Stimulated activated naive CD8-positive, alpha-beta T cell treated with anti-CD3 and anti-CD28 coated beads, Interleukin-15, Interleukin-2, amounts not matched to agents 100 ng/mL and 50 ng/mL, for 24 hours (primary cell): ENCODE data around the gene CCNB3.

ENCODE experiments used
- H3K27ac Mint-ChIP-seq: one replicate; pipeline ENCODE4 v1.8.0; 2021; ENCODE audit warnings: mild to moderate bottlenecking, mixed read lengths
- H3K27me3 Mint-ChIP-seq: one replicate; pipeline ENCODE4 v1.8.0; 2021; ENCODE audit warnings: mixed read lengths
- H3K36me3 Mint-ChIP-seq: one replicate; pipeline ENCODE4 v1.8.0; 2021; ENCODE audit warnings: low read depth, mixed read lengths
- H3K4me1 Mint-ChIP-seq: one replicate; pipeline ENCODE4 v1.8.0; 2021; ENCODE audit warnings: low read depth, mixed read lengths
- H3K4me3 Mint-ChIP-seq: one replicate; pipeline ENCODE4 v1.8.0; 2021; ENCODE audit warnings: mild to moderate bottlenecking, mixed read lengths
- H3K9me3 Mint-ChIP-seq: one replicate; pipeline ENCODE4 v1.8.0; 2021; ENCODE audit warnings: mixed read lengths

Gene CCNB3

GRCh38 chrX:50204364-50204899, at the start of gene CCNB3:
CCNB3 (plus strand) TSS chrX:50204765; CDS start chrX:50285164, 80,399 bp downstream.
- Mint-ChIP-seq H3K27ac (peak within 1 kb of the TSS; percentile 87), H3K36me3 (no peaks in the 10 kb centered on the region), H3K4me3 (peak within 1 kb of the TSS; percentile 82), H3K9me3 (no peaks in the 10 kb centered on the region), H3K27me3 (no peaks in the 10 kb centered on the region), H3K4me1 (peaks cover 13% of the 10 kb centered on the region)

- Mint-ChIP-seq H3K27me3 (no peaks in the 10 kb centered on the region), H3K9me3 (no peaks in the 10 kb centered on the region), H3K4me3 (no peak overlapping the region), H3K4me1 (no peaks in the 10 kb centered on the region), H3K36me3 (no peaks in the 10 kb centered on the region), H3K27ac (no peak overlapping the region)
Observed at GRCh38 chrX:50157545-50158135, 46.9 kb upstream of the CCNB3 start.

- no peaks in the 10 kb centered on the region for H3K27me3 Mint-ChIP-seq
- no peak overlapping the region for H3K4me3 Mint-ChIP-seq
- H3K9me3 Mint-ChIP-seq: no peaks in the 10 kb centered on the region
- H3K36me3 Mint-ChIP-seq: no peaks in the 10 kb centered on the region
- H3K4me1 Mint-ChIP-seq: no peaks in the 10 kb centered on the region
- H3K27ac Mint-ChIP-seq: no peak overlapping the region
Observed at GRCh38 chrX:50158593-50158992, 46.0 kb upstream of the CCNB3 start.

DNA sequence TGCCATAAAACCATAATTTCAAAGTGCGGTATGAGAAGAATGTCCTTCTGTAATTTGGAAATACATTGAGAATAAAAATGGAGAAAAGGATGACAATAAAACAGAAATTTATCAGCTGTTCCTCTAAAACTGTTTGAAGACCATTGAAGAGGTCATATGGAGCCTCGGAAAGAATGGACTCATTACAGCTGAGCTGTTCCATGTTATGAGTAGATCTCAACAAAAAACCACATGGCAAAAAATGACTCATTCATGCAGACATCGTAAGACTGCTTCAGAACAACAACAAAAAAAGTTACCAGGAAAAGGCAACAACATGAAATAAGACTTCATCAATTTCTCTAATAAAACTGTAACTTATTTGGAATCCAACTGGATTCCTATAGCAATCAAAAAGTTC, 43.4 kb upstream of the CCNB3 start:
- Mint-ChIP-seq H3K9me3 (no peaks in the 10 kb centered on the region), H3K27me3 (no peaks in the 10 kb centered on the region), H3K4me1 (no peaks in the 10 kb centered on the region), H3K36me3 (no peaks in the 10 kb centered on the region), H3K27ac (no peak overlapping the region), H3K4me3 (no peak overlapping the region)

DNA sequence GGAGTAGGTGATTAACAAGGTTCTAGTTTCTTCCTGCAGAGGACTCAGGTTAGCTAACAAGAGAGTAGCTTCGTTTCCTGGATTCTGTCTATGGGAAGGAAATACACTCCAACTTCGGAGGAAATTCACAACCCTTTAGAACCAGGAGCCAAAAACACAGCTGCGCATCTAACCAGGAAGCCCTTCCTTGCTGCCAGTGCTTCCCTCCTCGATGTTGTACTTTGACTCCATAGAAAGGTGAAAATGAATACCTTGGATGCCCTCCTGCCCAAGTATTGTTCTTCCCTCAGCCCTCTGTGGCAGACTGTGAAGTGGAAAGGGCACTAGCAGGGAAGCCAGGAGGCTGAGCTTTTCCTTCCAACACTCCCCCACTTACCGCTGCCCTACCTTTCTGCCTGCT, 38.8 kb upstream of the CCNB3 start:
- no peaks in the 10 kb centered on the region for H3K9me3 Mint-ChIP-seq
- H3K27ac Mint-ChIP-seq: no peak overlapping the region
- H3K4me1 Mint-ChIP-seq: peaks cover 11% of the 10 kb centered on the region
- H3K36me3 Mint-ChIP-seq: no peaks in the 10 kb centered on the region
- H3K4me3 Mint-ChIP-seq: no peak overlapping the region
- no peaks in the 10 kb centered on the region for H3K27me3 Mint-ChIP-seq

GRCh38 chrX:50167366-50167765, 37.2 kb upstream of the CCNB3 start:
- H3K4me1 Mint-ChIP-seq: peaks cover 11% of the 10 kb centered on the region
- no peaks in the 10 kb centered on the region for H3K9me3 Mint-ChIP-seq
- H3K27me3 Mint-ChIP-seq: no peaks in the 10 kb centered on the region
- no peak overlapping the region for H3K4me3 Mint-ChIP-seq
- no peak overlapping the region for H3K27ac Mint-ChIP-seq
- no peaks in the 10 kb centered on the region for H3K36me3 Mint-ChIP-seq

DNA sequence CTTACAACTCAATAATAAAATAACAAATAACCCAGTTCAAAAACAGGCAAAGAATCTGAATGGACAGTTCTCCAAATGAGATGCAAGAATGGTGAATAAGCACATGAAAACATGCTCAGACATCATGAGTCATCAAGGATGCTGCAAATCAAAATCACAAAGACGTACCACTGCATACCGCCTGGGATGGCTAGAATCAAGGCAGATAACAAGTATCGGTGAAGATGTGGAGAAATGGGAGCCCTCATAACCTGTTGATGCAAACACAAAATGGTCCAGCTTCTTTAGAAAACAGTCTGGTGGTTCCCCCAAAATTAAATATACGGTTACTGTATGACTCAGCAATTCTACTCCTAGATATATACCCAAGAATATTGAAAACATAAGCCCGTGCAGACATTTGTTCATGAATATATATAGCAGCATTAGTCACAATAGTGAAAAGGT, 36.3 kb upstream of the CCNB3 start:
- H3K27ac Mint-ChIP-seq: peak overlapping the region; percentile 11
- H3K4me1 Mint-ChIP-seq: peaks cover 11% of the 10 kb centered on the region
- H3K4me3 Mint-ChIP-seq: no peak overlapping the region

GRCh38 chrX:50169717-50170116, 34.8 kb upstream of the CCNB3 start:
- H3K9me3 Mint-ChIP-seq: peaks cover 3% of the 10 kb centered on the region
- H3K36me3 Mint-ChIP-seq: no peaks in the 10 kb centered on the region
- no peaks in the 10 kb centered on the region for H3K27me3 Mint-ChIP-seq
- H3K4me1 Mint-ChIP-seq: peaks cover 11% of the 10 kb centered on the region
- no peak overlapping the region for H3K4me3 Mint-ChIP-seq
- H3K27ac Mint-ChIP-seq: no peak overlapping the region

More for the DNA sequence above, 36.3 kb upstream of the CCNB3 start:
- H3K36me3 Mint-ChIP-seq: no peaks in the 10 kb centered on the region
- H3K9me3 Mint-ChIP-seq: no peaks in the 10 kb centered on the region
- H3K27me3 Mint-ChIP-seq: no peaks in the 10 kb centered on the region

DNA sequence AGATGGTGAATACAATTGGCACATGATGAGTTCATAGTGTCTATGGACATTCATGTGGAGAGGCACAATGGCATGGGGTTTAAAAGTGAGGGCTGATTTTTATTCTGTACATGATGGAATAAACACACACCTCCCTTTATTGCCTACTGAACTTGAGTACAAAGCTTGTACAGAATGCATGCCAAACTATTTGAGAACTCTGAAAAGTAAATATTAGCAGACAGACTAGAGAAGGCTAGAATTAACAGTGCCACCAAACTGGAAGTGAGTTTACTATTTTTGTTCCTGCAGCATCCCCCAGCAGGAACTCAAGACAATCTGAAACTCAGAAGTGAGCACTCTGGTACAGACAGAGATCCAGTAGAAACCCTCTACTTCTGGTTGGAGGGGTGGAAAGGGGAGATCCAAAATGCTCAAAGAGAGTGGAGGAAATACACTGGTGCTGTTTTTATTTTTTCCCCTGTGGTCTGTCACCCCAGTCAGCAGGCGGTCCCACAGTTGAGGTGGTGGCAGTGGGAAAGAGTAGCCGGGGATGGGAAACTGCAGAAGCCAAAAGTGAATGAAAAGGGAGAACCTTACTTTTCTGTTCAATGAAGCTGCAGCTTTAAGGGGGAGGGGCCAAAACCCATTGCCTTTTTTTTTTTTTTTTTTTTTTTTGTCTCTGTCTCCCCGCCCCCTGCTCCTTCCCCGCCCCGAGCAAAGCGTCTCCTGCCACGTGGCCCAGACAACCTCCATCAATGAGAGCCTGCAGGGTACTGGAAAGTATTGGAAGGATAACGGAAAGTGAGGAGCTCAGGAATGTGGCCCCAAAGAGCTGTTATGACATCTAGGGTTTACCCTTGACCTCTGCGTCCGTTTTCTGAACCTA, 24.3 kb upstream of the CCNB3 start:
- H3K27me3 Mint-ChIP-seq: peaks cover 4% of the 10 kb centered on the region
- H3K9me3 Mint-ChIP-seq: no peaks in the 10 kb centered on the region
- no peak overlapping the region for H3K27ac Mint-ChIP-seq
- no peaks in the 10 kb centered on the region for H3K36me3 Mint-ChIP-seq
- no peaks in the 10 kb centered on the region for H3K4me1 Mint-ChIP-seq
- no peak overlapping the region for H3K4me3 Mint-ChIP-seq

GRCh38 chrX:50183891-50184290, 20.7 kb upstream of the CCNB3 start:
- Mint-ChIP-seq H3K4me1 (no peaks in the 10 kb centered on the region), H3K27ac (no peak overlapping the region), H3K4me3 (no peak overlapping the region), H3K9me3 (no peaks in the 10 kb centered on the region), H3K27me3 (peaks cover 4% of the 10 kb centered on the region), H3K36me3 (no peaks in the 10 kb centered on the region)

DNA sequence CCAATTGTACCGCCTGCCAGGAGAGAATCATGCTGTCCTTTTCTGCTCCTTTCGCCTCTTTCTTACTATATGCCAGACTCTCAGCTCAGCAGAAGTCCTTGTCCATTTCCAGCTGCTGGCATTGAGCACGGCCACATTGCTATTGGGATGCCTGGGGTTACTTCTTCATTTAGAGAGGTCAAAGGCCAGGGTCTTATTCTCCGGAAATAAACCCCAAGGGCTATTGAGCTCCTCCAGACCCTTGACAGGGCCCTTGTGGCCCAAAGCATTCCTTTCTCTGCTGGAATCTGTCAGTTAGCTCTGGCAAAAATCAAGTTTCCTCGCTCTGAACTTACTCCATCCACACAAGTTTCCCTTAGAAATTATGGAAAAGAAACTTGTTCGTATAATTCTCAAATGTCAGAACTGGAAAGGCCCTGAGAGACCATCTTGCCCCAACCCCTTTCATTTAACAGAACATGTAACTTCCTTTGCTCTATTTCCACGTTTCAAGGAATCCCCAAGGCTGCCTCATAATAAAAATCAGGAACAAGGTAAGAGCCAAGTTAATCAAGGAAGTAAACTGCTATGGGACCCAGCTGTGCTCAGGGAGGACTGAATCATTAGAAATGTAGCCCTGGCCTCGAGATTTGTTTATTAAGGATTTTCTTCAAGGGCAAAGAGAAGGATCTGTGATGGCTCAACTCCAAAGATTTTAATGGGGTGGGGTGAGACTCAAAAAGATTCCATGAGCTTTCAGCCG, 15.5 kb upstream of the CCNB3 start:
- H3K9me3 Mint-ChIP-seq: no peaks in the 10 kb centered on the region
- no peak overlapping the region for H3K27ac Mint-ChIP-seq
- no peaks in the 10 kb centered on the region for H3K27me3 Mint-ChIP-seq
- H3K4me3 Mint-ChIP-seq: no peak overlapping the region
- H3K36me3 Mint-ChIP-seq: no peaks in the 10 kb centered on the region
- H3K4me1 Mint-ChIP-seq: no peaks in the 10 kb centered on the region

DNA sequence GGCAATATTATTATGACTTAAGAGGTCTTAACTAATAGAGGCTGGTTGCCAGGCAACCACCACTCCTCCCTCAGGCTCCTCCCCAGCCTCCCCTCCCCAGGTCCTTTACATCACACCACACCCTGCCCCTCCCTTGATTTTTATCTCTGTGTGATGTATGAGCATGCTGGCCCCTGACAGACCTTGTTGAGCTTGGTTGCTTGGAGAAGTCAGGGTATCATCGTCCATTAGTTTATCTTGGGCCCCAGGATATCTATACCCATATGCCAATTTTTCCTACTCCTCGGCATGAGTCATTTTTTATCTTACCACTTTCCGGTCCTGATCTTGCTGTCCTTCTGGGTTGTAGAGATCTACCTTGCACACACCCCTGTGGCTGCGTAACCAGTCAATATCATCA, 6.2 kb upstream of the CCNB3 start:
- Mint-ChIP-seq H3K9me3 (no peaks in the 10 kb centered on the region), H3K36me3 (no peaks in the 10 kb centered on the region), H3K4me1 (peaks cover under 1% of the 10 kb centered on the region), H3K27me3 (no peaks in the 10 kb centered on the region), H3K27ac (no peak overlapping the region), H3K4me3 (no peak overlapping the region)

GRCh38 chrX:50200907-50201306, 3.7 kb upstream of the CCNB3 start, which contains the start of gene AKAP4:
AKAP4 (minus strand) TSS chrX:50201007; CDS start chrX:50200889, 118 bp downstream.
- no peak within 1 kb of the TSS for H3K4me3 Mint-ChIP-seq
- peak within 1 kb of the TSS; percentile 18 for H3K27ac Mint-ChIP-seq
- H3K36me3 Mint-ChIP-seq: no peaks in the 10 kb centered on the region
- peaks cover 13% of the 10 kb centered on the region for H3K4me1 Mint-ChIP-seq
- no peaks in the 10 kb centered on the region for H3K9me3 Mint-ChIP-seq
- no peaks in the 10 kb centered on the region for H3K27me3 Mint-ChIP-seq

DNA sequence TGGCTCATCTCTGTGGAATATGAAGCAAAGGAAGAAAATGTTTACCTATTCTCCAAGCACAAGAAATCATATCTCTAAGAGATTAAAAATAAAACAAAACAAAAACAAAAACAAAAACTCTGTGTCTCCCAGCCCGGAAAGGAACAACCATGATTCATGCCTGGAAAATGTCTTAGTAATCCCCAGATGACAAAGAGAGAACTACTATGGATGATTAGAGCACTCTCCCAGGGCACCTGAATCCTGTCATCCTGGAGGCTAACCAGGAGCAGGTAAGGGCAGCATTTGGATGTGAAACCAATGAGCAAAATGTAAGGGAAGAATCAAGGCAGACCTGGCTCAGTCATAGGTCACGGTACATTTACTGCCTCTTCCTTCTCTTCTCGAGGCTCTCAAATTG, 2.0 kb upstream of the CCNB3 start:
- H3K4me1 Mint-ChIP-seq: peaks cover 13% of the 10 kb centered on the region
- no peak overlapping the region for H3K4me3 Mint-ChIP-seq
- H3K9me3 Mint-ChIP-seq: no peaks in the 10 kb centered on the region
- no peaks in the 10 kb centered on the region for H3K27me3 Mint-ChIP-seq
- no peak overlapping the region for H3K27ac Mint-ChIP-seq
- no peaks in the 10 kb centered on the region for H3K36me3 Mint-ChIP-seq

GRCh38 chrX:50206753-50207152, 2.2 kb downstream of the CCNB3 start:
- no peak overlapping the region for H3K27ac Mint-ChIP-seq
- H3K27me3 Mint-ChIP-seq: no peaks in the 10 kb centered on the region
- peaks cover 13% of the 10 kb centered on the region for H3K4me1 Mint-ChIP-seq
- H3K4me3 Mint-ChIP-seq: no peak overlapping the region
- H3K36me3 Mint-ChIP-seq: no peaks in the 10 kb centered on the region
- H3K9me3 Mint-ChIP-seq: no peaks in the 10 kb centered on the region
